GM12872 (cell line): ENCODE results near the gene FMNL2.

ENCODE experiments used
- TF ChIP-seq, protein P1 (sequence below): IDR thresholded peaks from 3 replicates; pipeline ENCODE4 v1.5.1; 2011; ENCODE audit warnings: low read depth, mild to moderate bottlenecking, low read length, moderate library complexity; ENCODE audit not compliant: insufficient read depth

The FMNL2 gene

GRCh38 chr2:152600051-152600657 is 265.2 kb downstream of the FMNL2 start:
- TF ChIP-seq, protein P1, sequence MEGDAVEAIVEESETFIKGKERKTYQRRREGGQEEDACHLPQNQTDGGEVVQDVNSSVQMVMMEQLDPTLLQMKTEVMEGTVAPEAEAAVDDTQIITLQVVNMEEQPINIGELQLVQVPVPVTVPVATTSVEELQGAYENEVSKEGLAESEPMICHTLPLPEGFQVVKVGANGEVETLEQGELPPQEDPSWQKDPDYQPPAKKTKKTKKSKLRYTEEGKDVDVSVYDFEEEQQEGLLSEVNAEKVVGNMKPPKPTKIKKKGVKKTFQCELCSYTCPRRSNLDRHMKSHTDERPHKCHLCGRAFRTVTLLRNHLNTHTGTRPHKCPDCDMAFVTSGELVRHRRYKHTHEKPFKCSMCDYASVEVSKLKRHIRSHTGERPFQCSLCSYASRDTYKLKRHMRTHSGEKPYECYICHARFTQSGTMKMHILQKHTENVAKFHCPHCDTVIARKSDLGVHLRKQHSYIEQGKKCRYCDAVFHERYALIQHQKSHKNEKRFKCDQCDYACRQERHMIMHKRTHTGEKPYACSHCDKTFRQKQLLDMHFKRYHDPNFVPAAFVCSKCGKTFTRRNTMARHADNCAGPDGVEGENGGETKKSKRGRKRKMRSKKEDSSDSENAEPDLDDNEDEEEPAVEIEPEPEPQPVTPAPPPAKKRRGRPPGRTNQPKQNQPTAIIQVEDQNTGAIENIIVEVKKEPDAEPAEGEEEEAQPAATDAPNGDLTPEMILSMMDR, result no peak

GRCh38 chr2:152600697-152601096 is 265.7 kb downstream of the FMNL2 start:
- TF ChIP-seq, protein P1, result no peak

DNA sequence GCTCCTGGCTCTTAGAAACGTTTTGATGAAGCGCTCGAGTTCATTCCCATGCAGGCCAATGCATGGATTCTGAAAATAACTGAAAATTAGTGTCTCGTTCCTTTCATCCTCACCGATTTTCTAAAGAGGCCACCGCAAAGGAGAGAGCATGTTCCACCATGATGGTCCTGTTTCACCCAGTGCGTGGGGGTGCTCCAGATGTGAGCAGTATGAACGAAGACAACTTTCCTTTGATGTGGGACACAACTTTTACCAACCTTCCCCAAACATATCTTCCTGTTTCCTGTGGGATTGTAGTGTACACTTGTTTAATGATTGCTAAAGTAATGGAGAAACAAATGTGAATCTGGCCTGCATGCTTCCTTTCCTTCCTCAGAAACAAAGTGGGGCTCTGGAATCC is 267.8 kb downstream of the FMNL2 start:
- TF ChIP-seq, protein P1, result no peak

- TF ChIP-seq, protein P1, result no peak
Measured at GRCh38 chr2:152603166-152603565, 268.2 kb downstream of the FMNL2 start.

DNA sequence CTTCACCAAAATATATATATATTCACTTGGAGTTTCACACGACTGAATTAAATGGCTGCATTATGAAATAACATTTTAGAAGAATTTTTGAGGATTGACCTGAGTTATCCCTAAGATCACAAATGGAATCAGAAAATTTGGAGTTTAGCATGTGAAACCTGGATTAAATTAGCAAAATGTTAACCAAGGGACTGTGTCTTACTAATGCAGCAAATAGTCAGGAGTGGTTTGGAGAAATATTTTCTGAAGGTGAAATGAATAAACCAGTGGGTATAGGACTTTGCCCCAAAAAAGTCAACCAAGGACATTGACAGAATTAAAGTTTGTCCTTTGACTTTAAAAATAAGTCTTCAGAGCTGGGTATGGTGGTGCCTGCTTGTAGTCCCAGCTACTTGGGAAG is 271.1 kb downstream of the FMNL2 start:
- TF ChIP-seq, protein P1, result no peak

GRCh38 chr2:152606941-152607340 is 272.0 kb downstream of the FMNL2 start:
- TF ChIP-seq, protein P1, result no peak

- TF ChIP-seq, protein P1, result no peak
Measured at GRCh38 chr2:152607793-152608300, 272.9 kb downstream of the FMNL2 start.
